ENCODE data around the gene BLOC1S3.

DNA sequence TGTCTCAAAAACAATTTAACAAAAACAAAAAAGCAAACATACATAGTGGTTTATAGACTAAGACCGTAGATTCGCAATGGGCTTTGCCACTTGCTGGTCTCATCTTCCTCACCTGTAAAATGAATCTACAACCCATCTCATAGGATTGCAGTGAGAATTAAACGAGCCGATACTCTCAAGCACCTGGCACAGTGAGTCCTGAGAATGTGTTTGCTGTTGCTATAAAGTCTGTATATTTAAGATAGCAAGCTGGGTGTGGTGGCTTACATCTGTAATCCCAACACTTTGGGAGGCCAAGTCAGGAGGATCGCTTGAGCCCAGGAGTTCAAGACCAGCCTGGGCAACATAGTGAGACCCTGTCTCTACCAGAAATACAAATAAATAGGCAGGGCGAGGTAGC, 44.1 kb downstream of the BLOC1S3 start:
- TF ChIP-seq CTCF (IDR thresholded peaks at IDR 0.05; ENCODE audit: low read depth, low read length) = no peak
- no peak for TF ChIP-seq POLR2A (IDR thresholded peaks at IDR 0.05; ENCODE audit: extremely low read depth, insufficient read length)
- no peak for TF ChIP-seq MAX (IDR thresholded peaks at IDR 0.05; ENCODE audit: low read depth, low read length)

Data from NB4 (cell line).